ENCODE measurements around the gene ZNF732. TPM values are rescaled to one million over a fixed set of nuclear protein-coding genes. Genes with fewer than 3 reads are reported as not detected.

ZNF732 gene
- total RNA-seq = 10 to 100 TPM in 1 of 2 donors, 1 to 10 TPM in 1; 8.6 to 23.4 TPM
- polyA plus RNA-seq (2013, experiment 1 of 2) = 1.1 TPM
- 1.7 TPM for polyA plus RNA-seq (2013, experiment 2 of 2)
- long read RNA-seq, experiment 1, partial matches to known transcripts = 0 of 1 reads
- long read RNA-seq, experiment 1, other reads (novel, unspliced or antisense) = 1 of 1 reads
- long read RNA-seq, experiment 2, partial matches to known transcripts = 0 of 6 reads
- long read RNA-seq, experiment 2, other reads (novel, unspliced or antisense) = 6 of 6 reads
- long read RNA-seq, experiment 3, partial matches to known transcripts = 0 of 10 reads
- long read RNA-seq, experiment 3, other reads (novel, unspliced or antisense) = 7 of 10 reads
- long read RNA-seq, experiment 4, partial matches to known transcripts = 0 of 18 reads
- long read RNA-seq, experiment 4, other reads (novel, unspliced or antisense) = 17 of 18 reads

GRCh38 chr4:304969-305680, at the start of gene ZNF732:
TSS of gene ZNF732 (minus strand) at chr4:305474. CDS start at chr4:305310, 164 bp downstream.
- Histone ChIP-seq H3K9me3 (ENCODE audit: control insufficient read depth, low read length) (peaks cover 52% of the 10 kb centered on the region), H3K36me3 (ENCODE audit: control insufficient read depth, insufficient read depth, low read length) (peaks cover 7% of the 10 kb centered on the region), H3K9ac (ENCODE audit: extremely low read depth, low read length, poor library complexity, severe bottlenecking) (peak within 1 kb of the TSS; percentile 47), H3K27ac (ENCODE audit: low read depth, low read length) (no peak within 1 kb of the TSS), H3K27me3 (ENCODE audit: control insufficient read depth, insufficient read depth, low read length, poor library complexity, severe bottlenecking) (no peaks in the 10 kb centered on the region), H3K4me1 (ENCODE audit: control insufficient read depth, insufficient read depth, low read length) (no peaks in the 10 kb centered on the region), H3K4me3 (ENCODE audit: low read length) (peak within 1 kb of the TSS; percentile 80)
- Mint-ChIP-seq H3K36me3 (ENCODE audit: low read depth) (peaks cover 16% of the 10 kb centered on the region), H3K27me3 (ENCODE audit: insufficient read depth) (peaks cover 5% of the 10 kb centered on the region), H3K9me3 (peaks cover 69% of the 10 kb centered on the region), H3K4me3 (peak within 1 kb of the TSS; percentile 75), H3K4me1 (peaks cover 5% of the 10 kb centered on the region), H3K27ac (peak within 1 kb of the TSS; percentile 90)
- DNase-seq = no peak
- 21 to 33% methylated on average over 28 to 53 of the region's 53 CpGs for WGBS, 2 experiments (ENCODE audit: insufficient coverage in 1 of 2, insufficient read length in 1 of 2)
- no peak for TF ChIP-seq CTCF (conservative IDR thresholded peaks at IDR 0.05)

- Mint-ChIP-seq H3K27me3 (ENCODE audit: insufficient read depth) (peaks cover 8% of the 10 kb centered on the region), H3K4me1 (peaks cover 9% of the 10 kb centered on the region), H3K27ac (no peak overlapping the region), H3K4me3 (no peak overlapping the region), H3K9me3 (peaks cover 23% of the 10 kb centered on the region), H3K36me3 (ENCODE audit: low read depth) (peaks cover 52% of the 10 kb centered on the region)
- Histone ChIP-seq H3K27me3 (ENCODE audit: control insufficient read depth, insufficient read depth, low read length, poor library complexity, severe bottlenecking) (peaks cover 13% of the 10 kb centered on the region), H3K36me3 (ENCODE audit: control insufficient read depth, insufficient read depth, low read length) (peaks cover 51% of the 10 kb centered on the region), H3K4me3 (ENCODE audit: low read length) (peak overlapping the region; percentile 94), H3K9me3 (ENCODE audit: control insufficient read depth, low read length) (peaks cover 59% of the 10 kb centered on the region), H3K27ac (ENCODE audit: low read depth, low read length) (no peak overlapping the region), H3K9ac (ENCODE audit: extremely low read depth, low read length, poor library complexity, severe bottlenecking) (no peak overlapping the region), H3K4me1 (ENCODE audit: control insufficient read depth, insufficient read depth, low read length) (no peaks in the 10 kb centered on the region)
- peak; percentile 60 for TF ChIP-seq CTCF (conservative IDR thresholded peaks at IDR 0.05)
- DNase-seq = no peak
- WGBS, 2 experiments (ENCODE audit: insufficient coverage in 1 of 2, insufficient read length in 1 of 2) = 93% methylated on average over 4 of the region's 4 CpGs
These were observed 34.7 kb upstream of the ZNF732 start for GRCh38 chr4:340011-340410.

GRCh38 chr4:338759-339097, 33.5 kb upstream of the ZNF732 start:
- Histone ChIP-seq H3K36me3 (ENCODE audit: control insufficient read depth, insufficient read depth, low read length) (peaks cover 38% of the 10 kb centered on the region), H3K27ac (ENCODE audit: low read depth, low read length) (no peak overlapping the region), H3K27me3 (ENCODE audit: control insufficient read depth, insufficient read depth, low read length, poor library complexity, severe bottlenecking) (peaks cover 13% of the 10 kb centered on the region), H3K4me3 (ENCODE audit: low read length) (peak overlapping the region; percentile 94), H3K4me1 (ENCODE audit: control insufficient read depth, insufficient read depth, low read length) (no peaks in the 10 kb centered on the region), H3K9ac (ENCODE audit: extremely low read depth, low read length, poor library complexity, severe bottlenecking) (peak overlapping the region; percentile 78), H3K9me3 (ENCODE audit: control insufficient read depth, low read length) (peaks cover 46% of the 10 kb centered on the region)
- H3K27me3 Mint-ChIP-seq (ENCODE audit: insufficient read depth) = peaks cover 17% of the 10 kb centered on the region
- H3K27ac Mint-ChIP-seq = peak overlapping the region; percentile 99
- no peak for TF ChIP-seq CTCF (conservative IDR thresholded peaks at IDR 0.05)
- DNase-seq = peak; percentile 46
- 26 to 29% methylated on average over 7 to 13 of the region's 13 CpGs for WGBS, 2 experiments (ENCODE audit: insufficient coverage in 1 of 2, insufficient read length in 1 of 2)
- H3K36me3 Mint-ChIP-seq (ENCODE audit: low read depth) = peaks cover 41% of the 10 kb centered on the region
- peaks cover 9% of the 10 kb centered on the region for H3K4me1 Mint-ChIP-seq
- H3K9me3 Mint-ChIP-seq = peaks cover 20% of the 10 kb centered on the region
- peak overlapping the region; percentile 97 for H3K4me3 Mint-ChIP-seq
